Activated naive CD8-positive, alpha-beta T cell treated with anti-CD3 and anti-CD28 coated beads, Interleukin-2, amount 10 ng/mL, durations not matched to agents 7 days and 5 days (primary cell): Measurements from ENCODE around the gene HMGXB3. TPM values are rescaled to one million over a fixed set of nuclear protein-coding genes. Genes with fewer than 3 reads are reported as not detected.
"Not testable (repeated sequence)": the region's sequence is repeated elsewhere in the genome, so short reads cannot be mapped to it uniquely, and the experiment has no call there.

ENCODE experiments used
- ATAC-seq: fragments of 150-1000 bp; cut with Tn5 transposase; one replicate; pipeline ENCODE4 v1.10.0; 2021; ENCODE audit warnings: low read depth, moderate library complexity
- POLR2A ChIA-PET: fragments of 350-600 bp; sonication (Branson Sonifier 250); formaldehyde crosslinking; loops from one replicate; lab custom pipeline; 2021; ENCODE audit warnings: antibody characterized with exemption; lab: Charles Lee
- DNase-seq: peaks from one replicate; pipeline ENCODE4 v3.0.0; 2021
- H3K27ac Mint-ChIP-seq: one replicate; pipeline ENCODE4 v1.8.0; 2022; ENCODE audit warnings: mild to moderate bottlenecking, mixed read lengths
- H3K27me3 Mint-ChIP-seq: one replicate; pipeline ENCODE4 v1.8.0; 2022; ENCODE audit warnings: mild to moderate bottlenecking, moderate library complexity, mixed read lengths
- H3K36me3 Mint-ChIP-seq: one replicate; pipeline ENCODE4 v1.8.0; 2021; ENCODE audit warnings: mild to moderate bottlenecking, mixed read lengths
- H3K4me1 Mint-ChIP-seq: one replicate; pipeline ENCODE4 v1.8.0; 2021; ENCODE audit warnings: mixed read lengths
- H3K4me3 Mint-ChIP-seq: one replicate; pipeline ENCODE4 v1.8.0; 2022; ENCODE audit warnings: mild to moderate bottlenecking, moderate library complexity, mixed read lengths
- H3K9me3 Mint-ChIP-seq: one replicate; pipeline ENCODE4 v1.8.0; 2021; ENCODE audit warnings: mixed read lengths
- total RNA-seq, 2 experiments: library from RNA; stranded (reverse); gene quantifications; one replicate each; pipeline ENCODE4 v1.2.3, GENCODE V29; 2021

Gene HMGXB3
- total RNA-seq, 2 experiments from 2014 or later: 36.3 to 41.3 TPM

- DNase-seq: no peak
- H3K4me3 Mint-ChIP-seq: no peak overlapping the region
- POLR2A ChIA-PET: interaction anchor here (0.6 kb wide), 1 partner anchor 12 kb away, joined by 5 read pairs; no protein-coding TSS in a partner anchor
- H3K9me3 Mint-ChIP-seq: peaks cover 6% of the 10 kb centered on the region
- peaks cover 8% of the 10 kb centered on the region for H3K4me1 Mint-ChIP-seq
- H3K27ac Mint-ChIP-seq: no peak overlapping the region
- no peak for ATAC-seq
- peaks cover 68% of the 10 kb centered on the region for H3K36me3 Mint-ChIP-seq
- no peaks in the 10 kb centered on the region for H3K27me3 Mint-ChIP-seq
These were observed 16.0 kb downstream of the HMGXB3 start for GRCh38 chr5:150016537-150016936.

GRCh38 chr5:150017226-150018005, 16.9 kb downstream of the HMGXB3 start:
- Mint-ChIP-seq H3K9me3 (peaks cover 6% of the 10 kb centered on the region), H3K36me3 (peaks cover 71% of the 10 kb centered on the region), H3K4me3 (no peak overlapping the region), H3K4me1 (peaks cover 16% of the 10 kb centered on the region), H3K27me3 (no peaks in the 10 kb centered on the region), H3K27ac (no peak overlapping the region)
- POLR2A ChIA-PET: no interaction called here
- ATAC-seq: no peak
- DNase-seq: no peak

GRCh38 chr5:150020249-150020648, 19.7 kb downstream of the HMGXB3 start:
- H3K27me3 Mint-ChIP-seq: no peaks in the 10 kb centered on the region
- peaks cover 6% of the 10 kb centered on the region for H3K9me3 Mint-ChIP-seq
- no peak overlapping the region for H3K4me3 Mint-ChIP-seq
- POLR2A ChIA-PET: interaction anchor here (0.6 to 1.2 kb wide), 3 partner anchors 20 to 469 kb away, joined by 3 to 4 read pairs (median 4); partner anchors contain the start of genes CSNK1A1, HMGXB3 and TIGD6
- H3K4me1 Mint-ChIP-seq: peaks cover 16% of the 10 kb centered on the region
- ATAC-seq (no peak), DNase-seq (no peak)
- peaks cover 53% of the 10 kb centered on the region for H3K36me3 Mint-ChIP-seq
- H3K27ac Mint-ChIP-seq: peak overlapping the region; percentile 77

- H3K4me3 Mint-ChIP-seq: no peak overlapping the region
- H3K9me3 Mint-ChIP-seq: no peaks in the 10 kb centered on the region
- H3K27me3 Mint-ChIP-seq: no peaks in the 10 kb centered on the region
- POLR2A ChIA-PET: interaction anchor here (0.7 to 0.9 kb wide), 2 partner anchors 15 to 23 kb away, joined by 3 read pairs; no protein-coding TSS in a partner anchor
- no peak overlapping the region for H3K27ac Mint-ChIP-seq
- no peak for DNase-seq
- no peak for ATAC-seq
- H3K4me1 Mint-ChIP-seq: peaks cover 16% of the 10 kb centered on the region
- peaks cover 45% of the 10 kb centered on the region for H3K36me3 Mint-ChIP-seq
These were observed 21.1 kb downstream of the HMGXB3 start for GRCh38 chr5:150021491-150022157.

GRCh38 chr5:150022158-150022531, 21.6 kb downstream of the HMGXB3 start:
- Mint-ChIP-seq H3K27ac (no peak overlapping the region), H3K27me3 (no peaks in the 10 kb centered on the region), H3K4me1 (peaks cover 16% of the 10 kb centered on the region), H3K36me3 (peaks cover 45% of the 10 kb centered on the region), H3K4me3 (no peak overlapping the region), H3K9me3 (no peaks in the 10 kb centered on the region)
- DNase-seq (no peak), ATAC-seq (no peak)
- POLR2A ChIA-PET: no interaction called here

- no peak overlapping the region for H3K27ac Mint-ChIP-seq
- H3K9me3 Mint-ChIP-seq: no peaks in the 10 kb centered on the region
- peaks cover 45% of the 10 kb centered on the region for H3K36me3 Mint-ChIP-seq
- no peak for DNase-seq
- no peak overlapping the region for H3K4me3 Mint-ChIP-seq
- H3K4me1 Mint-ChIP-seq: peaks cover 16% of the 10 kb centered on the region
- no peak for ATAC-seq
- H3K27me3 Mint-ChIP-seq: no peaks in the 10 kb centered on the region
- POLR2A ChIA-PET: interaction anchor here (0.6 kb wide), 1 partner anchor 23 kb away, joined by 3 read pairs; no protein-coding TSS in a partner anchor
These were observed 22.1 kb downstream of the HMGXB3 start for GRCh38 chr5:150022681-150023080.

GRCh38 chr5:150023136-150023535, 22.6 kb downstream of the HMGXB3 start:
- Mint-ChIP-seq H3K36me3 (peaks cover 47% of the 10 kb centered on the region), H3K4me3 (no peak overlapping the region), H3K9me3 (no peaks in the 10 kb centered on the region), H3K4me1 (peaks cover 16% of the 10 kb centered on the region), H3K27me3 (no peaks in the 10 kb centered on the region), H3K27ac (no peak overlapping the region)
- POLR2A ChIA-PET: interaction anchor here (0.6 kb wide), 1 partner anchor 23 kb away, joined by 3 read pairs; no protein-coding TSS in a partner anchor
- ATAC-seq (no peak), DNase-seq (no peak)

- POLR2A ChIA-PET: no interaction called here
- no peaks in the 10 kb centered on the region for H3K9me3 Mint-ChIP-seq
- peaks cover 16% of the 10 kb centered on the region for H3K4me1 Mint-ChIP-seq
- ATAC-seq (no peak), DNase-seq (no peak)
- peaks cover 38% of the 10 kb centered on the region for H3K36me3 Mint-ChIP-seq
- no peak overlapping the region for H3K27ac Mint-ChIP-seq
- no peaks in the 10 kb centered on the region for H3K27me3 Mint-ChIP-seq
- no peak overlapping the region for H3K4me3 Mint-ChIP-seq
These were observed 23.9 kb downstream of the HMGXB3 start for GRCh38 chr5:150024346-150024984.

- ATAC-seq (no peak), DNase-seq (no peak)
- H3K27me3 Mint-ChIP-seq: no peaks in the 10 kb centered on the region
- H3K36me3 Mint-ChIP-seq: peaks cover 30% of the 10 kb centered on the region
- H3K27ac Mint-ChIP-seq: no peak overlapping the region
- no peaks in the 10 kb centered on the region for H3K9me3 Mint-ChIP-seq
- POLR2A ChIA-PET: interaction anchor here (0.6 to 1.0 kb wide), 2 partner anchors 26 kb away, joined by 3 read pairs; partner anchors contain the start of genes HMGXB3 and TIGD6
- H3K4me3 Mint-ChIP-seq: no peak overlapping the region
- peaks cover 6% of the 10 kb centered on the region for H3K4me1 Mint-ChIP-seq
These were observed 26.2 kb downstream of the HMGXB3 start for GRCh38 chr5:150026682-150027172.

GRCh38 chr5:150028047-150028446, 27.5 kb downstream of the HMGXB3 start:
- POLR2A ChIA-PET, H3K27me3 Mint-ChIP-seq, H3K9me3 Mint-ChIP-seq, DNase-seq, H3K4me1 Mint-ChIP-seq, H3K4me3 Mint-ChIP-seq, ATAC-seq, H3K27ac Mint-ChIP-seq: not testable (repeated sequence)
- H3K36me3 Mint-ChIP-seq: peaks cover 24% of the 10 kb centered on the region

GRCh38 chr5:150033334-150033733, 32.8 kb downstream of the HMGXB3 start:
- Mint-ChIP-seq H3K9me3 (no peaks in the 10 kb centered on the region), H3K36me3 (peaks cover 34% of the 10 kb centered on the region), H3K27me3 (no peaks in the 10 kb centered on the region), H3K4me3 (no peak overlapping the region), H3K4me1 (no peaks in the 10 kb centered on the region), H3K27ac (no peak overlapping the region)
- no peak for DNase-seq
- ATAC-seq: no peak
- POLR2A ChIA-PET: no interaction called here

- DNase-seq (no peak), ATAC-seq (no peak)
- Mint-ChIP-seq H3K4me1 (no peaks in the 10 kb centered on the region), H3K27ac (no peak overlapping the region), H3K27me3 (no peaks in the 10 kb centered on the region), H3K9me3 (no peaks in the 10 kb centered on the region), H3K36me3 (peaks cover 35% of the 10 kb centered on the region), H3K4me3 (no peak overlapping the region)
- POLR2A ChIA-PET: no interaction called here
These were observed 34.1 kb downstream of the HMGXB3 start for GRCh38 chr5:150034662-150035061.
